ENCODE data around the gene NT5C2. TPM values are rescaled to one million over a fixed set of nuclear protein-coding genes. Genes with fewer than 3 reads are reported as not detected.
"Not testable (repeated sequence)": the region's sequence is repeated elsewhere in the genome, so short reads cannot be mapped to it uniquely, and the experiment has no call there.

NT5C2 gene
- total and polyA plus RNA-seq, 2 of the 8 experiments (the other 6 are each of a cell fraction or from before 2014, with no cell fraction given), result 35.2 to 106 TPM

DNA sequence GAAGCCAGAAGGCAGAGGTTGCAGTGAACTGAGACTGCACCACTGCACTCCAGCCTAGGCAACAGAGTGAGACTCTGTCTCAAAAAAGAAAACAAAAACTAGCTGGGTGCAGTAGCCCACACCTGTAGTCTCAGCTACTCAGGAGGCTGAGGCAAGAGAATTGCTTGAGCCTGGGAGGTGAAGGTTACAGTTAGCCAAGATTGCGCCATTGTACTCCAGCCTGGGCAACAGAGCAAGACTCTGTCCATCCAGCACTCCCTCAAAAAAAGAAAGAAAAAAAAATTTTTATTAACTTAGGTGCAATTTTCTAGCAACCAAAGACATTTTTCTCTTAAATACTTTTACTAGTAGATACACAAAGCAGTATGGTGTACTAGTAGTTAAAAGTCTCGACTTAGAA lies 18.7 kb downstream of the NT5C2 start:
- not testable (repeated sequence) for H3K9me3 ChIP-seq (ENCODE audit: insufficient read depth in 2 of 2, low read depth in 1 of 2, low read length in 1 of 2); H3K4ac ChIP-seq (replicated peaks; ENCODE audit: insufficient read length, low read depth, low read length); H3K27me3 ChIP-seq (replicated peaks in 1 of 4; ENCODE audit: control insufficient read depth in 3 of 4, extremely low read depth in 1 of 4, insufficient read depth in 3 of 4, low read length in 3 of 4); H4K91ac ChIP-seq (replicated peaks; ENCODE audit: insufficient read length, low read length); H2BK120ac ChIP-seq (replicated peaks; ENCODE audit: low read depth, low read length); H3K9ac ChIP-seq (replicated peaks in 1 of 4; ENCODE audit: extremely low read depth in 1 of 4, low read depth in 3 of 4, low read length in 3 of 4); H3K23ac ChIP-seq (ENCODE audit: insufficient read length); H2BK12ac ChIP-seq (ENCODE audit: low read depth, low read length); H3K4me3 ChIP-seq (ENCODE audit: extremely low read depth in 1 of 4, insufficient read depth in 2 of 4, low read depth in 3 of 4, low read length in 4 of 4); FAIRE-seq; H3K79me1 ChIP-seq (ENCODE audit: low read depth, low read length); H2BK15ac ChIP-seq (ENCODE audit: low read length); H3K27ac ChIP-seq (ENCODE audit: low read depth, low read length); H3K23me2 ChIP-seq (ENCODE audit: low read depth, low read length); H4K8ac ChIP-seq (ENCODE audit: extremely low read depth, insufficient read depth, low read length); H2BK20ac ChIP-seq (ENCODE audit: low read length); H2AK5ac ChIP-seq (ENCODE audit: low read depth, low read length); H4K20me1 ChIP-seq (replicated peaks in 1 of 2; ENCODE audit: control insufficient read depth in 1 of 2, insufficient read depth in 2 of 2, low read length in 2 of 2); H3K56ac ChIP-seq (replicated peaks; ENCODE audit: insufficient read length, low read depth, low read length); H3K4me2 ChIP-seq (ENCODE audit: insufficient read depth in 1 of 2, low read depth in 2 of 2, low read length in 2 of 2); H3K4me1 ChIP-seq (replicated peaks in 1 of 4; ENCODE audit: control insufficient read depth in 3 of 4, insufficient read depth in 4 of 4, low read length in 3 of 4); H4K5ac ChIP-seq (ENCODE audit: insufficient read length, low read depth, low read length); DNase-seq (ENCODE audit: low read depth in 1 of 2, low spot score in 2 of 2); H2BK5ac ChIP-seq (ENCODE audit: low read depth, low read length); H3K18ac ChIP-seq (ENCODE audit: extremely low read depth, low read length); H3K14ac ChIP-seq (ENCODE audit: insufficient read length); H2AFZ ChIP-seq (ENCODE audit: low read length)
- ChIA-PET CTCF (ENCODE audit: partially characterized antibody) (interaction anchor here (1.0 kb wide), 2 partner anchors 9 to 11 kb away, joined by 3 read pairs; no protein-coding TSS in a partner anchor), POLR2A (ENCODE audit: partially characterized antibody) (interaction anchor here (1.0 to 1.6 kb wide), 2 partner anchors 12 to 65 kb away, joined by 4 to 5 read pairs; no protein-coding TSS in a partner anchor)
- Histone ChIP-seq H3K36me3 (ENCODE audit: control insufficient read depth in 2 of 4, insufficient read depth in 4 of 4, low read length in 3 of 4) (peaks cover 2 to 29% (median 15%) of the 10 kb centered on the region in 4 experiments; a peak in 7 of 8 replicates), H3K79me2 (ENCODE audit: control insufficient read depth in 1 of 2, insufficient read depth in 2 of 2, low read length in 2 of 2) (peaks cover 0 to 11% of the 10 kb centered on the region in 2 experiments; a peak in 1 of 4 replicates)
- 96% methylated on average over 2 of the region's 2 CpGs; no CpG with 5 or more reads in 1 of the 2 experiments for WGBS, 2 experiments (ENCODE audit: extremely low coverage in 1 of 2, insufficient coverage in 1 of 2, insufficient read length in 1 of 2, insufficient replicate concordance in 2 of 2, low coverage in 1 of 2, low lambda C conversion rate in 2 of 2, missing lambda C conversion rate in 1 of 2)
